Activated CD4-positive, alpha-beta T cell treated with anti-CD3 and anti-CD28 coated beads for 24 hours (primary cell): ENCODE data around the gene ACAN.
A peak's percentile ranks its signal among the peaks of the same experiment; 100 is the strongest.

ENCODE experiments used
- DNase-seq, 2 donors: peaks; one replicate each; pipeline ENCODE4 v3.0.0-alpha.2; 2020; ENCODE audit warnings: low read depth in 2 of 2

Gene ACAN

DNA sequence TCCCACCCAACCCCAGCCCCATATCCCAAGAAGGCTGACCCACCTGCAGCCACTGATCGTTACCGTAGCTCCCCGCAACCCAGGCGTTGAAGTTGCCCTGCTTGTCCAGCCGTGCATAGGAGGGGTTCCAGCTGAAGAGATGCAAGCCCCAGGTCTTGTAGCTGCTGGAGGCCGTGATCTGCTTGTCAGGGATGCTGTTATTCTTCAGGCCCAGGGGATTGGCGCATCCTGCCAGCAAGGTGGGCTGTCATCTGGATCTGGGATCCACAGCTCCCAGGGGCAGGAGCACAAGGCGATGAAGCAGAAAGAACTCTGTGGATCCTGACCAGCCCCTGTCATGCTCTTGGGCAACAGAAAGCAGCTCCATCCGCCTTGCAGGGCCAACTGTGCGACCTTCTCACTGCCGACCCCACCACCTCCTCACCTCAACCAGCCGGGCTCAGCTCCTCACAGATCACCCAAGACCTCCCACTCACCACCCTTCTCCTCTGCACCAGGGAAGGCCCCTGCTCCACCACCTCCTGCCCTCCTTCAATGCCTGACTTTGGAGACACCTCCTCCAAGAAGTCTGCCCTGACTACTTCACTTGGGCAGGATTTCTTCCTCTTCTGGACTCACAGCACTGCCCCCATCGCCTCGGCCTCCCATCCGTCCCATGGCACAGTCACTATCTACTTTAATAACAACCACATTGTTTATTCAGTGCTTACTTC lies 98.4 kb downstream of the ACAN start:
- DNase-seq = no peak

DNA sequence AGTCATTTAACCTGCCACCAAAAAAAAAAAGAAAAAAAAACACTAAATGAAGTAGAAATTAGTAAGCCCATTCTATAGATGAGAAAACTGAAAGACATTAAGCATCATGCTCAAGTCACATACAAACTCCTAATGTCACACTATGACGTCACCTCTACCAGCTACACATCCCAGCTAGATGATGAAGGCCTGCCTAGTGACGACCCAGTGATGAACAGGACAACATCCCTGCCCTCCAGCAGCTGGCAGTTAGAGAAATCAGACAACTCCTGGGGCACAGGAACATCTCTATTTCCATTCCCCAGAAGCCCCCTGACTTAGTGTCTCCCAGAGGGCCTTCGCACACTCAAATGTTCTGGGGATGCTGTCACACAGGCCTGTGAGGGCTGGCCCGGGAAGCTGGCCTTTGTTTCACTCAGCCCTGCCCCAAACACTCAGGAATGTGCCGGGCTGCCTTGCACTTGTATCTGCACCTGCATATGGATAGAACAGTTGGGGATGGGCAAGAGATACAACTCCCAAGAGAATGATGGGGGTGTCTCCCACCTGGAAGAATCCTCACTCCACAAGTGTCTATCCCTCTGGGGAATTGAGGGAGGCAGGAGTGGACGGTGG lies 99.1 kb downstream of the ACAN start:
- DNase-seq = no peak

- no peak for DNase-seq
Measured at GRCh38 chr15:88902846-88903245, 99.6 kb downstream of the ACAN start.

DNA sequence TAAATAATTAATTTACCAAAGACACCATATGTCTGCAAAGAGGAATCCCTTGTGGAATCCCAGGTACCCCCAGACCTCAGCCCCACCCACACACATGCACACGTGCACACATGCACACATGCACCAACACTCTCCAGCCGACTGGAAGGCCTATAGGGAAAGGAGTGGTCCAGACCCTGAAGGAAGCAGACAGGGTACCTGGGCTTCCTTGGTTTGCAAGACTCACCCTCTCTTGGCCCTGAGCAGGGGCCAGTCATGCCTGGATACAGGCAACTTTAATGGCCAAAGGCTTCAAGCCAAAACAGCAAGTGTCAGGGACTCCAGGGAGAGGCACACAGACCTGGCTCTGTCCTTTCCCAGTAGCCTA lies 101.0 kb downstream of the ACAN start:
- DNase-seq = no peak

DNA sequence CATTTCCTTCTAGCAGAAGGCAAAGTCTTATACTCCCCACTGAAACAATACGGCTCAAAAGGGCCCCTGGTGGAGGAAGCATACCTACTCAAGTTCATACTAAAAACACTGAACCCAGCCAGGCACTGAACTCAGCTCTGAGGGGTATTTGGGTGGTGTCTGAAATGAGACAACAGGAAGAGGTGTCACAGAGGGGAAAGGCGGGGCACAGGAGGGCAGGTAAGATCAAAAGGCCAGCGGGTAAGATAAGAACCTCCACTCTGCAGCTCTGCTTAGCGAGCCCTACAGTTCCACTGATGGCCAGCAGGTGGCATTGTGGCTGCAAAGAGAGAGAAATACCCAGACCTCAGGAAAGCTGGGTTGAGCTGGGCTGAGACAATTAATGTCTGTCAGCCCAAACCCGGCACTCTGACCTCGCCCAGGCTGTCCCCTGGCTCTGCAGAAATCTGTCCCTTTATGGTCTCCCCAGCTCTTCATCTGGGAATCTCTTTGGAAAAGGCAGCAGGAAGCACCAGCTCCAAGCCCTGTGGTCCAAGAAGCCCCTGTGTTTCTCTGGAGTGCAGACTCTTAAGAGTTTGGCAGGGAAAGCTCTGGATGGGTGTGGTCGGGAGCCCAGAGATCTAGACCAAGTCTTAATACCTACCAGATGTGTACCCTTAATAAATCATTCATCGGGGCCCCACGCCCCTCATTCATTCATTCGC lies 101.5 kb downstream of the ACAN start:
- DNase-seq = peak; percentile 82 to 84

- no peak for DNase-seq
Measured at GRCh38 chr15:88905576-88905975, 102.3 kb downstream of the ACAN start.

DNA sequence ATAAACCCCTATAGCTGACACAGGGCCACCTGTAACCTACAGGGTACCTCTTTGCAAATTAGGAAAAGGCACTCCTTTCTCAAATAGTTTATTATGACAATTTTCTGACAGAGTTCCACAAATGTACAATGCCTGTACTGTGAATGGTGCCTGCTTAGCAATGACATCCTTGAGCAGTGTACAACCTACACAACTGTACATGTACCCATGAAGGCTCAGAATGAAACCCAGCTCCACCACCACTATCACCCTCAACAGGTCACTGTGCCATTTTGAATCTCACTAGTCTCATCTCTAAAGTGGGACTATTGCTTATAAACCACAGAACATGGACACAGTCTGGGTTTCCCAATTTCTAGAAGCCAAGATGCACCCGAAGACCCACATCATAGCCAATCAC lies 102.9 kb downstream of the ACAN start:
- no peak for DNase-seq

- DNase-seq = no peak
Measured at GRCh38 chr15:88906551-88906950, 103.3 kb downstream of the ACAN start.

DNA sequence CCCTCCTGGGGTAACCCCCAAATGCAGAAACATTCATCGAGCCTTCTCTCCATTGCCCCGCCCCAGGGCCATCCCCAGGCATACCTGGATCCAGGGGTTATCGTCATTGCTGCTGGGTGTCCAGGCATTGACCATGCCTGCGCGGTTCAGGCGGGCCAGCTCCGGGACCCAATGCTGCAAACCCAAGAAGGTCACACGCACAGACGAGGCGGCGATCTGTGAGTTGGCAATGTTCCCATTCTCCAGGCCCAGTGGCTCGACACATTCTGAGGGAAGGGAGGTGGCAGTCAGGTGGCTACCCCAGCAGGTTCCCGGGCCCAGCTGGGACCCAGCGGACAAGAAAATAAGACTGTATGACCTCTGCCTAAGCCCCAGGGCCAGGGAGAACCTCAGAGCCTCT lies 103.9 kb downstream of the ACAN start:
- DNase-seq = no peak

- DNase-seq = no peak
Measured at GRCh38 chr15:88908123-88908522, 104.9 kb downstream of the ACAN start.

- DNase-seq = no peak
Measured at GRCh38 chr15:88908697-88909621, 105.7 kb downstream of the ACAN start.

DNA sequence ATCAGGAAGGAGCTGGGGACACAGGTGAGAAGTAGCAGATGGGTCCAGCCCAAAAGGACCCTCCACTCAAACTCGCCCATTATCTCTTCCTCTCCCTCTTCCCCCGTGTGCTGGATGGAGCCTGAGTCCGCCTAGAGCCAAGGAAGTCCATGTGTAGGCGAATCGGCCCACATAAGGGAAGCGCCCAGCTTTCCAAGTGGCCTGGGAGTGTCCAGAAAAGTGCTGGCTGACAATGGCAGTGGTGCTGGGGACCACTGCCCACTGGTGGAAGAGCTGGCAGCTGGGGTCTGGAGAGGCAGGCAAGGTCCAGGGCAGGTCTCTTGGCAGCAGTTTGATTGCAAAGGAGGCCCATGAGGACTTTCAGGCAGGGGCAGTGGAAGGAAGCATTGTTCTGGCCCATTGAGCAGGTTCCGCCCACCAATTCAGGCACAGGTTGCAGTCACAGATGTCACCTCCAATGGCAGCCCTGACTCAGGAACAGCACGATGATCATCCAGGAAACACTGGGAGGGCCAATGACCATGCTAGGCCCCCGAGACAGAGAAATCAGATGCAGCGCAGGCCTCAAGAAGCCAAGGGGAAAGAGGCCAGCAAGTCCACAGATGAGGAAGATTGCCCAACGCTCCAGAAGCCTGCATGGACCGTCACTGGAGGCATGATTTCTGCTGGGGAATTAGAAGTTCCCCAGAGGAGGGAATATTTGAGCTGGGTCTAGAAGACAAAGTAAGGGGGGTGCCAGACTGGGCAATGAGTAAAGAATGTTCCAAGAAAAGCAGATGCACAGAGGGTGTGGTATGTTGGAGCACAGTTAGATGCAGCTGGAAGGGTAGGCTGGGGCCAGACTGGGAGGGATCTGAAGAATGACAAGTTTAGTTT lies 107.0 kb downstream of the ACAN start:
- no peak for DNase-seq

DNA sequence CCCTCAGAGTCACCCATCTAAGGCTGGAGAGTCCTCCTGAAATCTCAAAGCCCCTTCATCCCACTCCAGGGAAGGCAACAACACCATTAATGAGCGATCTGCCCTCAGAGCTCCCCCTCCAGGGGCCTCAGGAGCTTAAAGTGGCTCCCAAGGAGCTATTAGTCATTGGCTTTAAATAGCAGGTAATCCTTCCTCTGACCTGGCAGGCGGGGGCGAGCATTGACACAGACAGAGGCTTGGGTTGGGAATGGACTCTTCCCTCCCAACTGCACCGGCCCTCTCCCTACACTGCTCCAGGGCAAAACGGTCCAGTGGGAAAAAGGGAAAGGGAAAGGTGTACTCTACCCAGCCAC lies 108.5 kb downstream of the ACAN start:
- no peak for DNase-seq

GRCh38 chr15:88912500-88912921 lies 109.3 kb downstream of the ACAN start:
- no peak for DNase-seq

GRCh38 chr15:88913017-88913849 lies 110.0 kb downstream of the ACAN start, which contains the start of gene MFGE8:
MFGE8 (minus strand) TSS chr15:88913379; CDS start chr15:88913319, 60 bp downstream.
- peak; percentile 40 to 55 for DNase-seq

DNA sequence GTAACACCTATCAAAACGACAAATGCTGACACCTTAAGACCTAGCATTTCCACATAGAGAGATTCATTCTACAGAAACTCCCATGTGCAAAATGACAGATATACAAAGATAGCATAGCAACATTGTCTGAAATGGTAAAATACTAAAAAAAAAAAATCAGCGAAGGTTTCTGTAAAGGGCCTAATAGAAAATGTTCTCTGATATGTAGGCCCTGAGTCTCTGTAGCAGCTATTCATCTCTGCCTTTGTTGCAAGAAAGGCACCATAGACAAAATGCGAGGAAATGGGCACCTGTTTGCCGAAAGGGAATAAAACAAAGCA lies 110.6 kb downstream of the ACAN start:
- DNase-seq = no peak

- DNase-seq = no peak
Measured at GRCh38 chr15:88915354-88915753, 112.1 kb downstream of the ACAN start.

DNA sequence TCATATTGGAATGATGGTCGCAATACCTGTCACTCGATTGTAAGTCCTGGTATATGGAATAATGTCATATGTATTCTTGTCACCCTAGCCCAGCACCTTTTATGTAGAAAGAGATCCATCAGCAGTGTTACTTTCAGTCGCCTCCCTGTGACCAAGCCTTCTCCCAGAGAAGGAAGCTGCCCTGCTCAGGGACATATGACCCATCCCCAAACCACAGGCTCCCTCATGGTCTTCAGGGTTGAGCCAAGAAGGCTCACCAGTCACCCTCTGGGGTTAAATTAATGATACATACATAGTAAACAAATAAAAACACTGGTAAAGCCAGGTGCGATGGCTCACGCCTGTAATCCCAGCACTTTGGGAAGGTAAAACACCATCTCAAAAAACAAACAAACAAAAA lies 114.5 kb downstream of the ACAN start:
- no peak for DNase-seq

- no peak for DNase-seq
Measured at GRCh38 chr15:88918738-88919137, 115.5 kb downstream of the ACAN start.

- DNase-seq = no peak
Measured at GRCh38 chr15:88920186-88920891, 117.1 kb downstream of the ACAN start.
